ENCODE data around the gene LGI2. TPM values are rescaled to one million over a fixed set of nuclear protein-coding genes. Genes with fewer than 3 reads are reported as not detected.

LGI2 gene
- total RNA-seq, 1 donor from 2014 or later: 0.84 TPM

DNA sequence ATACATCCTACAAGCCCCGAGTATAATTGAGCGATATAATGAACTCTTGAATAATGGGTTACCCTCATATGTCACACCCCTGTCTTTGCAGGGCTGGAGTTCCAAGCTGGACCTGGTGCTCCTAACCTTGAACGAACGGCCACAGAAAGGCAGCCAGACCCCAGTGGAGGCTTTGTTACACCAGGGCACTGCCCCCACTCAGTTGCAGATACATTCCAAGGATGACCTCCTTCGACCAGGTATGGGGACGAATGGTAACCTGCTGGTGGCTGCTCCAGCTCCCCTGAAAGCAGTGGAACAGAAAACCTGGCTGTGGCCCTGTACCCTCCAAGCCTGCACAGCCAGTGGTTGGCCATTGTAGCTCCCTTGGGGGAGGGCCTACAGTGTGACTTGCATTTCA lies 61.3 kb downstream of the LGI2 start:
- intact Hi-C loops (cut with DNase I): no loop called here
- TF ChIP-seq, protein P1, sequence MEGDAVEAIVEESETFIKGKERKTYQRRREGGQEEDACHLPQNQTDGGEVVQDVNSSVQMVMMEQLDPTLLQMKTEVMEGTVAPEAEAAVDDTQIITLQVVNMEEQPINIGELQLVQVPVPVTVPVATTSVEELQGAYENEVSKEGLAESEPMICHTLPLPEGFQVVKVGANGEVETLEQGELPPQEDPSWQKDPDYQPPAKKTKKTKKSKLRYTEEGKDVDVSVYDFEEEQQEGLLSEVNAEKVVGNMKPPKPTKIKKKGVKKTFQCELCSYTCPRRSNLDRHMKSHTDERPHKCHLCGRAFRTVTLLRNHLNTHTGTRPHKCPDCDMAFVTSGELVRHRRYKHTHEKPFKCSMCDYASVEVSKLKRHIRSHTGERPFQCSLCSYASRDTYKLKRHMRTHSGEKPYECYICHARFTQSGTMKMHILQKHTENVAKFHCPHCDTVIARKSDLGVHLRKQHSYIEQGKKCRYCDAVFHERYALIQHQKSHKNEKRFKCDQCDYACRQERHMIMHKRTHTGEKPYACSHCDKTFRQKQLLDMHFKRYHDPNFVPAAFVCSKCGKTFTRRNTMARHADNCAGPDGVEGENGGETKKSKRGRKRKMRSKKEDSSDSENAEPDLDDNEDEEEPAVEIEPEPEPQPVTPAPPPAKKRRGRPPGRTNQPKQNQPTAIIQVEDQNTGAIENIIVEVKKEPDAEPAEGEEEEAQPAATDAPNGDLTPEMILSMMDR (IDR thresholded peaks at IDR 0.05): no peak

DNA sequence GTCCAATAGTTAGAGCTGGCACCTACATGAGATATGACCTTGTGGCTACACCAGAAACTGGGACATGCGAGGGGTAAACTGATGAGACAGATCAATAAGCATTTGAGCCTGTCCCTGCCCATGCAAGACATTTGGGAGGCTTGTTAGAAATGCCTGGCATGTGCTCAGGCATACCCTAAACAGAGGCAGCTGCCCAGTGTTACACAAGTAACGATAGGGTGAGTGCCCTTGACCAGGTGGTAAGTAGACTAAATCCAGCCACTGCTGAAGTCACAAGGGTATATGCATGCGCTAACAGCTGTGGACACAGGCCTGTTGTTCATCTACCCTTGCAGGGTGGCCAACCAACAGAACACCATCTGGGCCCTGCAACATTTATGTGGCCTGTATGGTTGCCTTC lies 61.8 kb downstream of the LGI2 start:
- H3K4me1 ChIP-seq: peaks cover 6% of the 10 kb centered on the region
- no peaks in the 10 kb centered on the region for H3K9me3 ChIP-seq
- H3K27me3 ChIP-seq: no peaks in the 10 kb centered on the region
- DNase-seq (no peak), ATAC-seq (no peak)
- TF ChIP-seq, protein P1 (IDR thresholded peaks at IDR 0.05): no peak
- intact Hi-C loops (cut with DNase I): no loop called here
- no peak overlapping the region for H3K27ac ChIP-seq
- no peak overlapping the region for H3K4me3 ChIP-seq
- H3K36me3 ChIP-seq: no peaks in the 10 kb centered on the region

More for the DNA sequence above, 61.3 kb downstream of the LGI2 start:
- DNase-seq (no peak), ATAC-seq (no peak)
- Histone ChIP-seq H3K4me1 (peaks cover 11% of the 10 kb centered on the region), H3K36me3 (no peaks in the 10 kb centered on the region), H3K4me3 (no peak overlapping the region), H3K27me3 (no peaks in the 10 kb centered on the region), H3K9me3 (no peaks in the 10 kb centered on the region), H3K27ac (no peak overlapping the region)

DNA sequence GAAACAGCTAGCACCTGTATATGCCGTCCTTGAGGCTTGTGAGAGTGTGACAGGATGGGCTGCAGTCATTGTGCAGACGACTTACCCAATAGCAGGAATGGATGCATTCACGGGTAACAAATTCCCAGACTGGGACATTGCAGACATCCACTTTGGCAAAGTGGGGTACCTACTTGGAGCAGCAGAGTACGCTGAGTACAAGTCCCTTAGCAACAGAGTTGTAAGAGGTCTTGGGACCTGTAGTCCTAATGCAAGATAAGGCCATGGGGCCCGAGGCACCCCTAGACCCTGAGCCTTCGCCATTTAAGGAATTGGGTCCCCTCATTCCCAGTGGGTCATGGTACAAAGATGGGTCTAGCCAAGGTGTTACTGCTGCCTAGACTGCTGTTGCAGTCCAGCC lies 62.5 kb downstream of the LGI2 start:
- H3K27ac ChIP-seq: no peak overlapping the region
- peaks cover under 1% of the 10 kb centered on the region for H3K4me1 ChIP-seq
- no peaks in the 10 kb centered on the region for H3K36me3 ChIP-seq
- intact Hi-C loops (cut with DNase I): no loop called here
- ATAC-seq (no peak), DNase-seq (no peak)
- TF ChIP-seq, protein P1 (IDR thresholded peaks at IDR 0.05): no peak
- no peaks in the 10 kb centered on the region for H3K27me3 ChIP-seq
- no peaks in the 10 kb centered on the region for H3K9me3 ChIP-seq
- no peak overlapping the region for H3K4me3 ChIP-seq

DNA sequence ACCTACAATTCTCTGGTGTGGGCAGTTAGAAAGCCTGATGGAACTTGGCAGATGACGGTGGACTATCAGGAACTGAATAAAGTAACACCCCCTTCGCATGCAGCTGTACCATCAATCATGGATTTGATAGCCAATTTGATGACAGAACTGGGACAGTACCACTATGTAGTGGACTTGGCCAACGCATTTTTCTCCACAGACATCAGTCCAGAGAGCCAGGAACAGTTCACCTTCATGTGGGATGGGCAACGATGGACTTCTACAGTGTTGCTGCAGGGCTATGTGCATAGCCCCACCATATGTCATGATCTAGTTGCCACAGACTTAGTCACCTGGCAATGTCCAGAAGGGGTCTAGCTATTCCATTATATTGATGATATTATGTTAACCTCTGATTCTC lies 63.4 kb downstream of the LGI2 start:
- Histone ChIP-seq H3K27me3 (no peaks in the 10 kb centered on the region), H3K27ac (no peak overlapping the region), H3K36me3 (no peaks in the 10 kb centered on the region), H3K4me3 (no peak overlapping the region), H3K9me3 (no peaks in the 10 kb centered on the region), H3K4me1 (no peaks in the 10 kb centered on the region)
- ATAC-seq: no peak
- no peak for DNase-seq
- TF ChIP-seq, protein P1 (IDR thresholded peaks at IDR 0.05): no peak
- intact Hi-C loops (cut with DNase I): no loop called here

DNA sequence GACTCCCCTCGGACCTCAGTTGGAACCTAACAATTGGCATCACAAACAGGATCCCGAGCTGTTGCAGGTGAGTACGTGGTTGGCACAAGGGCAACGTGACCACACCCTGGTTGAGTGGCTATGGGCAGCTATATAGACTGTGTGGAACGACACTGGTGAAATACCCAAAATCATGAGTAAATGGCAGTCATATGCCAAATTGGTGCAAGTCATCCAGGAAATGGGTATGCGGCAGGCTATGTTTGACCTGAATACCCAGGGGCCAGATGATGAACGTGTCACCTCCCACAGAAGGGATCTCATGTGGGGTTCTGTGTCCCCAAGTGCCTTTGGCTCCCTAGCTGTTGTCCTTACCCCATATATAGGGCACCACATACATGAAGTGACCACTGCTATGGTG lies 64.7 kb downstream of the LGI2 start:
- Histone ChIP-seq H3K27ac (no peak overlapping the region), H3K4me1 (no peaks in the 10 kb centered on the region), H3K9me3 (no peaks in the 10 kb centered on the region), H3K36me3 (no peaks in the 10 kb centered on the region), H3K4me3 (no peak overlapping the region), H3K27me3 (no peaks in the 10 kb centered on the region)
- no peak for ATAC-seq
- no peak for DNase-seq
- intact Hi-C loops (cut with DNase I): no loop called here
- TF ChIP-seq, protein P1 (IDR thresholded peaks at IDR 0.05): no peak

DNA sequence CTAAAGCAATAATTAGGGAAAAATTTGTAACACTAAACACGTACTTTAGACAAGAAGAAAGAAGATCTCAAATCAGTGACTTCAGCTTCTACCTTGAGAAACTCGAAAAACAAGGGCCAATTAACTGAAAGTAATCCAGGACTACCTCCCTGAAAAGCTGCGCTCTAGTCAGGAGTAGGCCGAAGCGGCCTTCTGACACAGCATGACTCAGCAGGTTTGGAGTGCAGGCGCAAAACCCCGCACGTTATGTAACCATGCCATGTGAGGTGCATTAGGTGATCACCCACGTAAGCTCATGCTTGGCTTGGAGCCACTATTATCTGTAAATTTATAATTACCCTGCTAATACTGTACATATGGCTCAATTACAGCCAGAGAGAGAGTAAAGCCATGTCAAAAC lies 65.1 kb downstream of the LGI2 start:
- ATAC-seq: no peak
- no peaks in the 10 kb centered on the region for H3K4me1 ChIP-seq
- no peaks in the 10 kb centered on the region for H3K36me3 ChIP-seq
- no peaks in the 10 kb centered on the region for H3K9me3 ChIP-seq
- intact Hi-C loops (cut with DNase I): no loop called here
- no peak overlapping the region for H3K27ac ChIP-seq
- TF ChIP-seq, protein P1 (IDR thresholded peaks at IDR 0.05): no peak
- DNase-seq: no peak
- no peaks in the 10 kb centered on the region for H3K27me3 ChIP-seq
- no peak overlapping the region for H3K4me3 ChIP-seq
